Fibroblast of pulmonary artery (primary cell): Measurements from ENCODE around the gene DIPK1A.

Source experiments
- DNase-seq: peaks from one replicate; pipeline ENCODE4 v3.0.0-alpha.2; 2010; ENCODE audit warnings: low read depth
- H3K4me3 ChIP-seq: replicated peaks from 2 replicates; pipeline ENCODE4 v1.5.1; 2011; ENCODE audit warnings: low read depth, mild to moderate bottlenecking, control low read depth, low read length, moderate library complexity
- TF ChIP-seq, protein P1 (sequence below): IDR thresholded peaks from 2 replicates; pipeline ENCODE4 v1.5.1; 2011; ENCODE audit warnings: mild to moderate bottlenecking, control low read depth, low read length, inconsistent platforms; ENCODE audit errors: missing control alignments

The DIPK1A gene

DNA sequence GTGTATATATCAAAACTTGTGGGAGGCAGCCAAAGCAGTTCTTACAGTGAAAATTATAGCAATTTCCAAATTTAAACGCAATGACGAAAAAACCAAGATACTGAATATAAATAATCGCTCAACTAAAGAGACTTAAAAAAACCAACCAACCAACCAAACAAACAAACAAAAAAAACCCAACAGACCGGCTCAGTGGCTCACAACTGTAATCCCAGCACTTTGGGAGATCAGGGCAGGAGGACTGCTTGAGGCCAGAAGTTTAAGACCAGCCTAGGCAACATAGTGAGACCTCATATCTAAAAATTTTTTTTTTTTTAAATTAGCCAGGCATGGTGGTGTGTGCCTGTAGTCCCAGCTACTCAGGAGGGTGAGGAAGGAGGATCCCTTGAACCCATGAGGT lies 106.0 kb downstream of the DIPK1A start:
- no peak overlapping the region for H3K4me3 ChIP-seq
- TF ChIP-seq, protein P1, sequence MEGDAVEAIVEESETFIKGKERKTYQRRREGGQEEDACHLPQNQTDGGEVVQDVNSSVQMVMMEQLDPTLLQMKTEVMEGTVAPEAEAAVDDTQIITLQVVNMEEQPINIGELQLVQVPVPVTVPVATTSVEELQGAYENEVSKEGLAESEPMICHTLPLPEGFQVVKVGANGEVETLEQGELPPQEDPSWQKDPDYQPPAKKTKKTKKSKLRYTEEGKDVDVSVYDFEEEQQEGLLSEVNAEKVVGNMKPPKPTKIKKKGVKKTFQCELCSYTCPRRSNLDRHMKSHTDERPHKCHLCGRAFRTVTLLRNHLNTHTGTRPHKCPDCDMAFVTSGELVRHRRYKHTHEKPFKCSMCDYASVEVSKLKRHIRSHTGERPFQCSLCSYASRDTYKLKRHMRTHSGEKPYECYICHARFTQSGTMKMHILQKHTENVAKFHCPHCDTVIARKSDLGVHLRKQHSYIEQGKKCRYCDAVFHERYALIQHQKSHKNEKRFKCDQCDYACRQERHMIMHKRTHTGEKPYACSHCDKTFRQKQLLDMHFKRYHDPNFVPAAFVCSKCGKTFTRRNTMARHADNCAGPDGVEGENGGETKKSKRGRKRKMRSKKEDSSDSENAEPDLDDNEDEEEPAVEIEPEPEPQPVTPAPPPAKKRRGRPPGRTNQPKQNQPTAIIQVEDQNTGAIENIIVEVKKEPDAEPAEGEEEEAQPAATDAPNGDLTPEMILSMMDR: no peak
- no peak for DNase-seq

- TF ChIP-seq, protein P1: no peak
- no peak overlapping the region for H3K4me3 ChIP-seq
- DNase-seq: no peak
These were observed 107.0 kb downstream of the DIPK1A start for GRCh38 chr1:92854101-92854785.

- TF ChIP-seq, protein P1: no peak
- no peak for DNase-seq
- no peak overlapping the region for H3K4me3 ChIP-seq
These were observed 108.0 kb downstream of the DIPK1A start for GRCh38 chr1:92853299-92853698.

DNA sequence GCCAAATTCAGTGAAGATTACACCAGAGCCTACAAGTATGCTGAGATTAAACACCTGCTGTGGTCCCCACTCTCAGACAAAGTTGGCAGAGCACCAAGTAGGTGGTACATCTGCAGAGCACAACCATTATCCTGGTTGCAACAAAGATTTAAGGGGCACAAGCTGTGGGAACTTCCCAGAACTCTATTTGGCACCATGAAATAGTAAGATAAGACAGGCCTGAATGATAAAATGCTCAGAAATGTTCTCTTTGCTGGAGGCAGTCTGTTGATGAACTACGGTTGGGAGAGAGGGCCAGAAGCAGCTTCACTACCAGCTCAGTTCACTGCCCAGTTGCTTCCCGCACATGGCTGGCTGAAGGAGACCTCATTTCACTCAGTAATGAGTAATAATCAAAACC lies 109.5 kb downstream of the DIPK1A start:
- no peak overlapping the region for H3K4me3 ChIP-seq
- TF ChIP-seq, protein P1: no peak
- DNase-seq: peak; percentile 30

- TF ChIP-seq, protein P1: no peak
- H3K4me3 ChIP-seq: no peak overlapping the region
- no peak for DNase-seq
These were observed 111.2 kb downstream of the DIPK1A start for GRCh38 chr1:92850019-92850418.

- DNase-seq: no peak
- TF ChIP-seq, protein P1: no peak
- H3K4me3 ChIP-seq: no peak overlapping the region
These were observed 113.1 kb downstream of the DIPK1A start for GRCh38 chr1:92848201-92848600.

GRCh38 chr1:92845908-92846307 lies 115.4 kb downstream of the DIPK1A start:
- no peak overlapping the region for H3K4me3 ChIP-seq
- TF ChIP-seq, protein P1: no peak
- no peak for DNase-seq
